ENCODE measurements around the gene ORMDL2.

DNA sequence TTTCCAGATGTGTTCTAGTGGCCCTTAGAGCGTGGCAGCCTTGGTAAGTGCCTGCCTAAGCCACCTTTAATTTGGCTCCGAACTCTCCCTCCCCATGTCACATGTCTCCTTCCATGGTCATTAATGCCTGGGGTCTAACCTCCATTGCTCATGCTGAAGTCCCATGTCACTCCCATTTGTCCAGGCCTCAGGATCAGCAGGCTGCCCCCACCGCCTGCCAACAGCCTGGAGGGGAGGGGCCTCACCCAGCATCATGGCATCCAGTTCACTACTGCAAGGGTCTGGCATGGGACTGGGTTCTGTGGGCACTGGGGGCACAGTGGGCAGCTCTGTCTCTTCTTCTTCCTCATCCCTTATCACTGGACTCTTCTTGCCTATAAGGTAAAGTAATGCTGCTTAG lies 20.5 kb downstream of the ORMDL2 start:
- TF ChIP-seq, protein P1, sequence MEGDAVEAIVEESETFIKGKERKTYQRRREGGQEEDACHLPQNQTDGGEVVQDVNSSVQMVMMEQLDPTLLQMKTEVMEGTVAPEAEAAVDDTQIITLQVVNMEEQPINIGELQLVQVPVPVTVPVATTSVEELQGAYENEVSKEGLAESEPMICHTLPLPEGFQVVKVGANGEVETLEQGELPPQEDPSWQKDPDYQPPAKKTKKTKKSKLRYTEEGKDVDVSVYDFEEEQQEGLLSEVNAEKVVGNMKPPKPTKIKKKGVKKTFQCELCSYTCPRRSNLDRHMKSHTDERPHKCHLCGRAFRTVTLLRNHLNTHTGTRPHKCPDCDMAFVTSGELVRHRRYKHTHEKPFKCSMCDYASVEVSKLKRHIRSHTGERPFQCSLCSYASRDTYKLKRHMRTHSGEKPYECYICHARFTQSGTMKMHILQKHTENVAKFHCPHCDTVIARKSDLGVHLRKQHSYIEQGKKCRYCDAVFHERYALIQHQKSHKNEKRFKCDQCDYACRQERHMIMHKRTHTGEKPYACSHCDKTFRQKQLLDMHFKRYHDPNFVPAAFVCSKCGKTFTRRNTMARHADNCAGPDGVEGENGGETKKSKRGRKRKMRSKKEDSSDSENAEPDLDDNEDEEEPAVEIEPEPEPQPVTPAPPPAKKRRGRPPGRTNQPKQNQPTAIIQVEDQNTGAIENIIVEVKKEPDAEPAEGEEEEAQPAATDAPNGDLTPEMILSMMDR (conservative IDR thresholded peaks at IDR 0.05 in 1 of 2, IDR thresholded peaks at IDR 0.05 in 1 of 2; ENCODE audit: low read depth in 1 of 2, low read length in 2 of 2) = no peak
- no peak for TF ChIP-seq EZH2 (IDR thresholded peaks at IDR 0.05; ENCODE audit: low read length, missing control alignments)

Data from fibroblast of lung (primary cell).